AG10803 (cell line): ENCODE measurements around the gene MAML3.

Experiments used
- DNase-seq: peaks from one replicate; pipeline ENCODE4 v3.0.0; 2010; ENCODE audit warnings: low read depth
- H3K4me3 ChIP-seq: 2 replicates; pipeline ENCODE4 v1.5.1; 2011; ENCODE audit warnings: mild to moderate bottlenecking, low read length, control low read depth
- TF ChIP-seq, protein P1 (sequence below): conservative IDR thresholded peaks from 2 replicates; pipeline ENCODE4 v1.5.1; 2011; ENCODE audit warnings: mild to moderate bottlenecking, low read length, control low read depth, inconsistent platforms

Gene MAML3

DNA sequence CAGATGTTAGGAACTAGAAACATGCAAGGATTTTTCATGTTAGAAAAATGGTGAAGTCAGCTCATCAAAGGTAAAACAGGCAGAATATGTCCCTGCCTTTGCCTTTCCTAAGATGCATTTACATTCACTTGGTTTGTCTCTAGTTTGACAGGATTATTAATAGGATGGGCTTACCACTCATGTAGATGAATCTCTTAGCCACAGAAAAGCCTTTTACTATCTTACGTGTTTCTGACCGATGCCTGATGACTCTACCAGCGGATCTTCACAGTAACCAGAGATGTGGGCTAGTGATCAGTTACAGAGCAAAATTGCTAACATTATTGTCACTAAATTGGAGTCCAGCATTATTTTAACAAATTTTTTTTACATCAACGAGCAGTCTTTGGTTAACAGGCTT, 187.6 kb downstream of the MAML3 start:
- TF ChIP-seq, protein P1, sequence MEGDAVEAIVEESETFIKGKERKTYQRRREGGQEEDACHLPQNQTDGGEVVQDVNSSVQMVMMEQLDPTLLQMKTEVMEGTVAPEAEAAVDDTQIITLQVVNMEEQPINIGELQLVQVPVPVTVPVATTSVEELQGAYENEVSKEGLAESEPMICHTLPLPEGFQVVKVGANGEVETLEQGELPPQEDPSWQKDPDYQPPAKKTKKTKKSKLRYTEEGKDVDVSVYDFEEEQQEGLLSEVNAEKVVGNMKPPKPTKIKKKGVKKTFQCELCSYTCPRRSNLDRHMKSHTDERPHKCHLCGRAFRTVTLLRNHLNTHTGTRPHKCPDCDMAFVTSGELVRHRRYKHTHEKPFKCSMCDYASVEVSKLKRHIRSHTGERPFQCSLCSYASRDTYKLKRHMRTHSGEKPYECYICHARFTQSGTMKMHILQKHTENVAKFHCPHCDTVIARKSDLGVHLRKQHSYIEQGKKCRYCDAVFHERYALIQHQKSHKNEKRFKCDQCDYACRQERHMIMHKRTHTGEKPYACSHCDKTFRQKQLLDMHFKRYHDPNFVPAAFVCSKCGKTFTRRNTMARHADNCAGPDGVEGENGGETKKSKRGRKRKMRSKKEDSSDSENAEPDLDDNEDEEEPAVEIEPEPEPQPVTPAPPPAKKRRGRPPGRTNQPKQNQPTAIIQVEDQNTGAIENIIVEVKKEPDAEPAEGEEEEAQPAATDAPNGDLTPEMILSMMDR = no peak
- no peak for DNase-seq
- H3K4me3 ChIP-seq = no peak overlapping the region

DNA sequence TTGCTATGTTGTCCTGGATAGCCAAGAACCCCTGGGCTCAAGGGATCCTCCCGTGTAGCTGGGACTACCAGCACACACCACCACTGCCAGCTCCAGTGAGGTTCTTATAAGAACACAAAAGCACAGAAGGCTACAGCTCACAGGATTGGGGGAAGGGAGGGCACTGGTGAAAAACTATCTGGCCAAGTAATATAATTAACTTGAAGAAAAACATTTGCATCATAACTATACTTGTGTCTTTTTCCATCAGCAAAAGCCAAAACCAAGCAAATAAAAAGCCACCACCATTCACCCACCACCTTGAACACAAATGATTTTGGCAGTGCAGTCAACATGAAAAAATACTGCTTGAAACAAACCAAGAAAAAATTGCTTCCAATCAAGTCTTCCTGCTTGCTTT, 188.2 kb downstream of the MAML3 start:
- DNase-seq = no peak
- TF ChIP-seq, protein P1 = no peak
- no peak overlapping the region for H3K4me3 ChIP-seq

DNA sequence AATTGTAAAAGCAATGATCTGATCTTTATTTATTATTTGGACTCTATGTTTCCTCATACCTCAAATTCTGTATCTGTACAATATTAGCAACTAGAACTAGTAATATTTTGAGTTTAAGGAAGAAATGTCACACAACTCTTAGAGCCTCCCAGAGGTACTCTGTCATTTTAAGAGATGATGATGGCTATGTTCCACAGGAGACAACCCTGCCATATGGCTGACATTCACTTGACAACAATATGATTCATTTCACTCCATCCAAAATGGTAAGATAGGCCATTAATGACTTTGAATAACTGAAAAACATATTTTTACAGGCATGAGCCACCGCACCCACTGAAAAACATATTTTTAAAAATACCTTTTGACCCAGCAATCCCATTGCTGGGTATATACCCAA, 190.3 kb downstream of the MAML3 start:
- TF ChIP-seq, protein P1 = no peak
- no peak for DNase-seq
- no peak overlapping the region for H3K4me3 ChIP-seq

DNA sequence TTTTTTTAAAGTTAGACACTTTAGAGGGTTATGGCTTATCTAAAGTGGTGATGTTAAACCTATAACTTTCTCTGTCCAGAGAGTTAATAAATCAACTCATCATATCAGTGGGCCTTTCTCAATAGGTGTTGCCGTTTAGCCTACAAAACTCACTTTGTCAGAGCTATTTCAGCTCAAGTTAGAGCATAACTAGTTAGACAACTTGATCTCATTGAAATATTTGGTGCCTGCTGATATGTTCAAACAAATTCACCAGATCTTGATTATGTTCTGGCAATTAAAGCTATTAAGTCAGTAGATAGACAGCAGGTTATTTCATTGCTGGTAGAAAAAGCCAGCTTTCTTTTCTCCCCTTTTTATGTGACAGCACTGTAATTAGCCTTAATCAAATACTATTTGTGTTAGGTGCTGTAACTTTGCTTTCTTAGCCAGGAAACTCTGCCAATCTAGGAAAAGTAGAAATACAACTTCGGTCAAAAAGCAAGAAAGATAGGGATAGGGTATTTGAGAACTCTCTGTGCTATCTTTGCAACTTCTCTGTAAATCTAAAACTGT, 191.8 kb downstream of the MAML3 start:
- DNase-seq = no peak
- no peak overlapping the region for H3K4me3 ChIP-seq
- TF ChIP-seq, protein P1 = no peak

DNA sequence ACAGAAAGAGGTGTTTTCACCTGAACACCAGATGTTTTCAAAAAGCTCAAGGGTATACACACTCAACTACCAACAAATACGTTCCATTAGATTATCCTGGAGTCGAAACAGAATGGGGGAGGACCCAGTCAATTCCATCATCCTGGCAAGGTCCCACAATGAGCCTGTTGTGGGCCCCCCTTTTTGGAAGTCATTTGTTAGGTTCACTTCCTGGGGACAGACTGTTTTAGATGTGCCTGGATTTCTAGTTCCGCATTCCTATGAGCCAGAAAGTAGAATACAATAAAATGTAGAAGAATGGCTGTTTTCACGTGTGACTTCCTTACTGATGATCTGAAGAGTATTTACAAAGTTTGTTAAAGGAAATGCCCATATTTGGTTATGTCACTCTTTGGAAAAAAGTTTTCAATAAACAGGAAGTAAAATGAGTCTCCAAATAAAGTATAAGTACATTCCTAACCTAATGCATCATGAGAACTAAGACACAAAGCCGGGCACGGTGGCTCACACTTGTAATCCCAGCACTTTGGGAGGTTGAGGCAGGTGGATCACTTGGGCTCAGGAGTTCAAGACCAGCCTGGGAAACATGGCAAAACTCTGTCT, 192.5 kb downstream of the MAML3 start:
- TF ChIP-seq, protein P1 = no peak

DNA sequence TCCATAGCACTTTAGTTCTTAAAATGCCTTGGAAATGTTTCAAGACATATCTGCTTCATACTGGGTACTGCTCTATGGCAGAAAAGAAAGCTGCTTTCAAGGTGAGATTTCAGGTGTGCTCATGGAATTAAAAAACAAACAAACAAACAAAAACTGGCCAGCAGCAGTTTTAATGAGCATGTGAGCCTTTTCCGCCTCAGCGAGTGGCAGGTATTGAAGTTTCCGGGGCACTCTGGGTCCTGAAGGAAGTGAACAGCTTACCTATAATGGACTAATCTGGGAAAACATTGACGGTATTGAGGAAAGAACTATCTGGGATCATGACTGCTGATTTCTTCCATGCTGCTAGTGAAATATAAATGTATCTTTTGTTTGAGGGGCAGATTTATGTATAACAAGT, 194.6 kb downstream of the MAML3 start:
- TF ChIP-seq, protein P1 = no peak
- no peak overlapping the region for H3K4me3 ChIP-seq
- DNase-seq = no peak

More for the DNA sequence above, 192.5 kb downstream of the MAML3 start:
- no peak overlapping the region for H3K4me3 ChIP-seq
- DNase-seq = no peak

DNA sequence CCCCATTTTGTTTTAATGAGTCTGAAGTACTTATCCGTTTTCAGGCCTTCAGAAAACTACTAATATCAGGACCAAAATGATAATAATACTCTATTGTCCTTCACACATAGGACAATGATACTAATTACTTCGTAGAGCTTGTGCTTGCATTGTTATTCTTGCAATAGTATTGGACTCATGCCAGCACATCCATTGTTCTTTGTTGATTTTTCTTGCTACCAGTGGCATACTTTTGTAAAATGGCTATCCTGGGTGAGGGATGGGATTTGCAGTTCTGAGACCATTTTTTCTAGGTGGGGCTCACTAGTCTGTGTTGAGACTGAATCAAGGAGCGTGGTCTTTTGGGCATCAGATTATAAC, 195.3 kb downstream of the MAML3 start:
- no peak for DNase-seq
- TF ChIP-seq, protein P1 = no peak
- no peak overlapping the region for H3K4me3 ChIP-seq
